ENCODE data around the gene SARS2. TPM values are rescaled to one million over a fixed set of nuclear protein-coding genes. Genes with fewer than 3 reads are reported as not detected.

Gene SARS2
- total RNA-seq, 1 donor = 6.4 TPM

GRCh38 chr19:38912600-38913514 is 17.7 kb downstream of the SARS2 start:
- Histone ChIP-seq H3K9me3 (ENCODE audit: low read depth, low read length) (no peaks in the 10 kb centered on the region), H3K27me3 (ENCODE audit: insufficient read depth, low read length) (no peaks in the 10 kb centered on the region), H3K4me1 (ENCODE audit: insufficient read depth, low read length) (peaks cover 5% of the 10 kb centered on the region), H3K4me3 (ENCODE audit: low read length) (no peak overlapping the region)

DNA sequence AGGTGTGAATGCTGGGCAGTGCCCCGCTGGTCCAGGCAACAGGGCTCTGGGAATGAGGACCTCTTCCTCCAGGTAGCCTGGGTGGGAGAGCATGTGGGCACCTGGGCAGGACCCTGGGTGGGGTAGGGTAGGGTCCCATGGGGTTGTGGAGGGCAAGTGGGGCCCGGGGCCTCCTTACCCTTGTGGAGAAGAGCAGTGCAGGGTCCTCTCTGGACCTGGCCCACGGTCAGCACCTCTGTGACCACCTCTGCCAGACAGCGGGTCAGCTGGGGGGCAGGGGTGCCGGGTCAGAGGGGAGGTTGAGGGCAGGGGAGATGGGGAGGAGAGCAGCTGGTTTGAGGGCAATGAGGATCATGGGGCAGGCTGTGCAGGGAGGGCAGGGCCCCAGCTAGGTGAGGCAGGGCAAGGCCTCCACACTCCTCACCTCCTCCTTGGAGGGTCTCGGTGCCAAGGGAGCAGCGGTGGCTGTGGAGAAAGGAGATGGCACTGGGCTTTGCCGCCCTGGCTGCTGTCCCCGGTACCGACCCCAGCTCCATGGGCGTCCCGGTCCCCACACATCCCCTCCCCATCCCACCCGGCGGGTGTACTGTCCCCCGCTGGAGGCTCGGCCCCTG is 19.1 kb downstream of the SARS2 start:
- no peaks in the 10 kb centered on the region for H3K27me3 ChIP-seq (ENCODE audit: insufficient read depth, low read length)
- no peaks in the 10 kb centered on the region for H3K9me3 ChIP-seq (ENCODE audit: low read depth, low read length)
- H3K4me1 ChIP-seq (ENCODE audit: insufficient read depth, low read length) = peaks cover 5% of the 10 kb centered on the region
- no peak overlapping the region for H3K4me3 ChIP-seq (ENCODE audit: low read length)

- Histone ChIP-seq H3K27me3 (ENCODE audit: insufficient read depth, low read length) (no peaks in the 10 kb centered on the region), H3K4me1 (ENCODE audit: insufficient read depth, low read length) (peaks cover 5% of the 10 kb centered on the region), H3K4me3 (ENCODE audit: low read length) (no peak overlapping the region), H3K9me3 (ENCODE audit: low read depth, low read length) (no peaks in the 10 kb centered on the region)
These were observed 20.1 kb downstream of the SARS2 start for GRCh38 chr19:38910488-38910887.

DNA sequence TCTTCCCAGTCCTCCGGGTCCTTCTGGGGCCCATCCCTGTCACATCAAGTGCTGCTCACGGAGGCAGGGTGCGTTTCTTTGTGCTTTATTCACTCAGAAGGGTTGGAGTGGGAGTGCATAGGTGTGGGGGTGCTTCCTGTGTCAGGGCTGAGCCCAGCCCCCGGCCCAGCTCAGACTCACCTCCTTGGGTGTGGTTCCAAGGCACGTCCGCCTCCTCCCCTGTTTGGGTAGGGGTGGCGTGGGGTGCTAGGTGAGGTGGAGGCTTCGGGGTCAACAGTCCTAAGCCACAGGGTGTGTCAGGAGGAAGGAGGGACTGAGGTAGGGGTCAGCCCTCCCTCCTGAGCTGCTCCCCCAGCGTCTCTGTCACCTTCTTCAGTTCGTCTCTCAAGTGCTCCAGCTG is 21.7 kb downstream of the SARS2 start:
- H3K9me3 ChIP-seq (ENCODE audit: low read depth, low read length) = no peaks in the 10 kb centered on the region
- H3K4me1 ChIP-seq (ENCODE audit: insufficient read depth, low read length) = peaks cover 5% of the 10 kb centered on the region
- no peak overlapping the region for H3K4me3 ChIP-seq (ENCODE audit: low read length)
- H3K27me3 ChIP-seq (ENCODE audit: insufficient read depth, low read length) = no peaks in the 10 kb centered on the region

DNA sequence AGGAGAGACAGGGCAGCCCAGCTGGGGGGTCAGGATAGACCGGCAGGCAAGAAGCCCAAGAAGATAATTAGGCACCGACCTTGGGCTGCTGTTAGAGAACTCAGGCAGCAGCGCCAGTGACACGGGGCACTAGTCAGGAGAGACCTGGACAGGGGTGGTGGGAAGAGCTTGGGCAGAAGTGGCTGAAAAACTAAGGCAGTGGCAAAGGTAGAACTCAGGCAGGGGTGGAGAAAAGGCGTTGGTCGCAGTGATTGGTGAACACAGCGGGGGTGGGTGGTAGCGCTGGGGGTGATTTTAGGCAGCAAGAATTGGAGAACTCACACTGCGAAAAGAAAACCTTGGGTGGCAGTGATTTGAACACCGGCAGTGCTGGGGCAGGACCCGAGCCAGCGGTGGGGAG is 22.9 kb downstream of the SARS2 start:
- no peaks in the 10 kb centered on the region for H3K9me3 ChIP-seq (ENCODE audit: low read depth, low read length)
- no peak overlapping the region for H3K4me3 ChIP-seq (ENCODE audit: low read length)
- no peaks in the 10 kb centered on the region for H3K27me3 ChIP-seq (ENCODE audit: insufficient read depth, low read length)
- peaks cover 5% of the 10 kb centered on the region for H3K4me1 ChIP-seq (ENCODE audit: insufficient read depth, low read length)

DNA sequence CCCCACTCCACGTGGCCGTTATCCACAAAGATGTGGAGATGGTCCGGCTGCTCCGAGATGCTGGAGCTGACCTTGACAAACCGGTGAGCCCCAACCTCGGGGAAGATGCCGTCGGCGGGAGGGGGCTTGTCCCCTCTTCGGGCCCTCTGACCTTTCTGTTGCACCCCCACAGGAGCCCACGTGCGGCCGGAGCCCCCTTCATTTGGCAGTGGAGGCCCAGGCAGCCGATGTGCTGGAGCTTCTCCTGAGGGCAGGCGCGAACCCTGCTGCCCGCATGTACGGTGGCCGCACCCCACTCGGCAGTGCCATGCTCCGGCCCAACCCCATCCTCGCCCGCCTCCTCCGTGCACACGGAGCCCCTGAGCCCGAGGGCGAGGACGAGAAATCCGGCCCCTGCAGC is 23.3 kb downstream of the SARS2 start:
- Histone ChIP-seq H3K4me3 (ENCODE audit: low read length) (no peak overlapping the region), H3K9me3 (ENCODE audit: low read depth, low read length) (no peaks in the 10 kb centered on the region), H3K4me1 (ENCODE audit: insufficient read depth, low read length) (peaks cover 5% of the 10 kb centered on the region), H3K27me3 (ENCODE audit: insufficient read depth, low read length) (no peaks in the 10 kb centered on the region)

DNA sequence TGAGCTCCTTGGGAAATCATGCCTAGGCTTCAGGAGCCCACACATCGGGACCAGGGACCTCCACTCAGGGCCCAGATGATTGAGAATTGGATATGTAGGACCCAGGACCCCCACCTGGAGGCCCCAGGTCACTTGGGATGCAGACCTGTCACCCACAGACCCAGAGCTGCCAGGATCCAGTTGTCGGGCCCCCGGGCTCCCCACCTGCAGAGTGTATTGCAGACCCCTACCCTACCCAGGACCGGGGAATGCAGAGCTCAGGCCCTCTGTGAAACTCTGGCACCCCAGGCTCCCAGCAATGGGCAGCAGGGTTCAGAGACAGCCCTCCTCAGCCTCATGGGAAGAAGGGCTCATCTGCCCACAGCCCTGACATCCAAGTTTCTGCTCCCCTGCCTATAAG is 24.9 kb downstream of the SARS2 start:
- Histone ChIP-seq H3K4me1 (ENCODE audit: insufficient read depth, low read length) (peaks cover 15% of the 10 kb centered on the region), H3K27me3 (ENCODE audit: insufficient read depth, low read length) (no peaks in the 10 kb centered on the region), H3K9me3 (ENCODE audit: low read depth, low read length) (no peaks in the 10 kb centered on the region), H3K4me3 (ENCODE audit: low read length) (no peak overlapping the region)

GRCh38 chr19:38904581-38905539 is 25.7 kb downstream of the SARS2 start:
- no peak overlapping the region for H3K4me3 ChIP-seq (ENCODE audit: low read length)

DNA sequence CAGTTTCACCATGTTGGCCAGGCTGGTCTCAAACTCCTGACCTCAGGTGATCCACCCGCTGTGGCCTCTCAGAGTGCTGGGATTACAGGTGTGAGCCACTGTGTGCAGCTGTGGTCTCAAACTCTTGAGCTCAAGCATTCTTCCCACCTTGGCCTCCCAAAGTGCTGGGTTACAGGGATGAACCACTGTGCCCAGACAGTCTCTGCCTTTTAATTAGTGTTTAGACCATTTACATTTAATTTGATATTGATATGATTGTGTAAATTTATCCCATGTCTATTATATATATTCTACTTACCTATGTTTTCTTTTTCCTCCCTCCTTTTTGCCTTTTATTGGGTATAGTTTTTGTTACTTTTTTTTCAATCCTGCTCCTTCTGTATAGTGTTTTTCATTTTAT is 28.9 kb downstream of the SARS2 start:
- Histone ChIP-seq H3K9me3 (ENCODE audit: low read depth, low read length) (no peaks in the 10 kb centered on the region), H3K4me3 (ENCODE audit: low read length) (no peak overlapping the region), H3K4me1 (ENCODE audit: insufficient read depth, low read length) (peaks cover 34% of the 10 kb centered on the region), H3K27me3 (ENCODE audit: insufficient read depth, low read length) (no peaks in the 10 kb centered on the region)

More at GRCh38 chr19:38904581-38905539, 25.7 kb downstream of the SARS2 start:
- Histone ChIP-seq H3K27me3 (ENCODE audit: insufficient read depth, low read length) (no peaks in the 10 kb centered on the region), H3K4me1 (ENCODE audit: insufficient read depth, low read length) (peaks cover 21% of the 10 kb centered on the region), H3K9me3 (ENCODE audit: low read depth, low read length) (no peaks in the 10 kb centered on the region)

DNA sequence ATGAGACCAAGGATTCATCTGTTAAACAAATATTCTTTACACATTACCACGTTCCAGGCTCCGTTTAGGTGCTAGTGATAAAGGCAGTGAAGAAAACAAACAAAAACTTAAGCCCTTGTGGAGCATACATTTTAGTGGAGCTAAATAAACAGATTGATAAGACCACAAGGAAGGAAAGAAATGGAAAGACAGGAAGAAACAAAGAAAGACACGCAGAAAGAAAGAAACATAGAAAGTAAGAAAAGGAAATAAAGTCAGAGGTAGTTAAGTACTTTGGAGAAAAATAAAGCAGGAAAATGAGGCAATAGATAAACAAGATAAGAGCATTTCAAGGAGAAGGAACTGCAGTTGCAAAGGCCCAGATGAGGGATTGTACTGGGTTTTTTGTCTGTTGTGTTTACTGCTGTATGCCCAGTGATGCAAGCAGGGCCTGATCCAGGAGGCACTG is 29.8 kb downstream of the SARS2 start:
- Histone ChIP-seq H3K4me3 (ENCODE audit: low read length) (no peak overlapping the region), H3K27me3 (ENCODE audit: insufficient read depth, low read length) (no peaks in the 10 kb centered on the region), H3K9me3 (ENCODE audit: low read depth, low read length) (no peaks in the 10 kb centered on the region), H3K4me1 (ENCODE audit: insufficient read depth, low read length) (peaks cover 34% of the 10 kb centered on the region)

GRCh38 chr19:38900202-38900629 is 30.3 kb downstream of the SARS2 start:
- no peaks in the 10 kb centered on the region for H3K9me3 ChIP-seq (ENCODE audit: low read depth, low read length)
- no peaks in the 10 kb centered on the region for H3K27me3 ChIP-seq (ENCODE audit: insufficient read depth, low read length)
- H3K4me1 ChIP-seq (ENCODE audit: insufficient read depth, low read length) = peaks cover 34% of the 10 kb centered on the region
- peak overlapping the region; percentile 84 for H3K4me3 ChIP-seq (ENCODE audit: low read length)

- no peaks in the 10 kb centered on the region for H3K9me3 ChIP-seq (ENCODE audit: low read depth, low read length)
- no peaks in the 10 kb centered on the region for H3K27me3 ChIP-seq (ENCODE audit: insufficient read depth, low read length)
- peak within 1 kb of the TSS; percentile 84 for H3K4me3 ChIP-seq (ENCODE audit: low read length)
- H3K4me1 ChIP-seq (ENCODE audit: insufficient read depth, low read length) = peaks cover 34% of the 10 kb centered on the region
These were observed 30.9 kb downstream of the SARS2 start, which contains the start of the genes NFKBIB and SIRT2 for GRCh38 chr19:38899447-38900201. Gene NFKBIB, plus strand, starts transcription at chr19:38899969. Its CDS starts 64 bp downstream, at chr19:38900033. Gene SIRT2, minus strand, starts transcription at chr19:38899618. Its CDS starts 97 bp downstream, at chr19:38899521.

GRCh38 chr19:38898788-38899446 is 31.6 kb downstream of the SARS2 start:
- Histone ChIP-seq H3K9me3 (ENCODE audit: low read depth, low read length) (no peaks in the 10 kb centered on the region), H3K27me3 (ENCODE audit: insufficient read depth, low read length) (no peaks in the 10 kb centered on the region), H3K4me3 (ENCODE audit: low read length) (peak overlapping the region; percentile 84), H3K4me1 (ENCODE audit: insufficient read depth, low read length) (peaks cover 34% of the 10 kb centered on the region)
